ENCODE results near the gene SPOP.
"Not testable (repeated sequence)": the region's sequence is repeated elsewhere in the genome, so short reads cannot be mapped to it uniquely, and the experiment has no call there.

Gene SPOP

GRCh38 chr17:49677933-49678847, at the start of gene SPOP:
Gene SPOP, minus strand, starts transcription at chr17:49678097. Its CDS starts 55,287 bp downstream, at chr17:49622810.
- peak; percentile 94 for DNase-seq

- no peak for DNase-seq
Measured at GRCh38 chr17:49727380-49727779, 49.5 kb upstream of the SPOP start.

DNA sequence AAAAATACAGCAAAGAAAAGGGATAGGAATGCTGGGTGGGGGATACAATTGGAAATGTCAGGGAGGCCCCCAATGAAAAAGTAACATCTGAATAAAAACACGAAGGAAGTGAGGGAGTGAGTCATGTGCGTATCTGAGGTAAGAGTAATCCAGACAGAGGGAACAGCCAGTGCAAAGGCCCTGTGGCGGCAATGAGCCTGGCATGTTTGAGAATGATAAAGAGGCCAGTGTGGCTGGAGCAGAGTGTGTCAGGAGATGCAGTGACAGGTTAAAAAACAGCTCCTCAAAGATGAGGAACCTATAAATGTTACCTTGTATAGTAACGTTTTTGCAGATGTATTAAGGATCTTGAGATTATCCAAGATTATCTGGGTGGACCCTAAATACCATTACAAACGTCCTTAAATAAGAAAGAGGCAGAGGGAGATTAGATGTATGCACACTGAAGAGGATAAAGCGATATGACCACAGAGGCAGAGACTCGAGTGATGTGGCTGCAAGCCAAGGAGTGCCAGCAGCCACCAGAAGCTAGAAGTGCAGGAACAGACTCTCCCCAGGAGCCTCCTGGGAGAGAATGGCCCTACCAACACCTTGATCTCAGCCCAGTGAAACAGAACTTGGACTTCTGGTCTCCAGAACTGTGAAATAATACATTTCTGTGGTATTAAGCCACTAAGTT, 47.7 kb upstream of the SPOP start:
- no peak for DNase-seq

- not testable (repeated sequence) for DNase-seq
Measured at GRCh38 chr17:49724552-49724951, 46.7 kb upstream of the SPOP start.

GRCh38 chr17:49723423-49723822, 45.5 kb upstream of the SPOP start:
- no peak for DNase-seq

DNA sequence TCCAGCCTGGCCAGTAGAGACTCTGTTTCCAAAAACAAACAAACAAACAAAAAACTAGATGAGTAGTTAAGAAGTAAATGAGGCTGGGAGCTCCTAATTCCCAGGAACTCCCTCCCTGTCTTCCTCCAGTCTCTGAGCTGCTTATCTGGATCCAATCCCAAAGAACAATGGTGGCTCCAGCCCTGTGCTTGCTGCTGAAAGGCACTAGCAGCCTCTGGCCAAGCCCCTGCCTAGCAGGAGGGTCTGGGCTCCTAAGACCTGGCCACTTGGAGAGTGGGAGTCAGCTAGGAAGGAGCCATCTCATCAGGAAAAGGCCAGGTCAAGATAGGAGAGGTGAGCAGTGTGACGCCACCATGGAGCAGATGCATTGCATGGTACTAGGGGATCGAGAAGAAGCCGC, 44.2 kb upstream of the SPOP start:
- no peak for DNase-seq

DNA sequence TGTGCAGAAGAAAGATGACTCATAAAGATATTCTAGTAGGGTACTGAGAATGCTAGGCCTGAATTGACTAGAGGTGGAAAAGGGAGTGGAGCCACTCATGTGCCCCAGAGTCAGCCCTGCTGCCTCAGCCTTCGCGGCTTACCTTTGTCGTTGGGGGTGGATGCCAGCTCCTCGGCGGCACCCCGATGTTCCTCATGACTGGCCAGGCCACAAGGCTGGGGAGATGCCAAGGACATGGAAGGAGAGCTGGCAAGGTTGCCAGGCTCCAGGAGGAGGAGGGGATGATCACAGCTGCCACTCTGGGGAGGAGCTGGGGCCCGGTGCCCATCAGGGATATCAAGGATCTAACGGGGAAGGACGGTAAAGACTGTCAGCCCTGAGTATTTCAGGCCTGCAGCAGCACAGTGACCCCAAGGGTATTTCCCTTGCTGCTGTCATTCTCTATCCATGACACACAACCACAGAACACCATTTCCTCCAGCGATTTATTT, 39.5 kb upstream of the SPOP start:
- DNase-seq, result no peak

- no peak for DNase-seq
Measured at GRCh38 chr17:49716668-49717364, 38.9 kb upstream of the SPOP start.

GRCh38 chr17:49715717-49716279, 37.9 kb upstream of the SPOP start:
- no peak for DNase-seq

GRCh38 chr17:49715216-49715615, 37.3 kb upstream of the SPOP start:
- DNase-seq, result no peak

DNA sequence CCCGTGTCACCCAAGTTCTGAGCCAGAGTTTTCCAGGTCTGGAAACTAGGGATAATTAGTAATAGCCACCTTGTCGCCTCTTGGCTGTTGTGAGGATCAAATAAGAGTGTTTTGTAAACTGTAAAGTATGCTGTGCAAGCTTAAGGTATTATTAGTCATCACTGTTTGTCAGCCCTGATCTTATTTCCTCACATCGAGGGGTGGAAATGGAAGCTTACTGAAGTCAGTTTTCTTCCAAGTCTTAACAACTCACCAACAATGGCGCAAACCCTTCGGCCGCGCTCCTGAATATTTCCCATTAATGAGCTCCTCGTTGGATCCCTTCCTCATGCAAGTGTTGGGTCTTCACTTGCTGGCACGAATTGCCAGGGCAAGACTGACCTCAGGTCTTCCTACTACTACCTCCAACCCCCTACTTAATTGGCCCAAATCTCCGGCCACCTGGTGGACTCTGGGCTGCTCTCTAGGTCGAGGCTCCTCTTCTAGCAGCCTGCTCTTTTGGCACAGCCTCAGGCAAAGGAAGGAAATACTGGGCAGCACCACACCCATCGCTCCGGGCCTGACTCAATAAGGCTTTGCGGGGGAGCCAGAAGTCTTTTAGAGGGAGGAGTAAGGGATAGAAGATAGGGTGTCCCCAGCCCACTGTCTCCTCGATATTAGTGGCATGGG, 30.8 kb upstream of the SPOP start:
- DNase-seq, result no peak

GRCh38 chr17:49707608-49708514, 30.0 kb upstream of the SPOP start, which contains the start of gene SLC35B1:
Gene SLC35B1, minus strand, starts transcription at chr17:49707964. Its CDS starts 131 bp downstream, at chr17:49707833.
- peak; percentile 86 for DNase-seq

- no peak for DNase-seq
Measured at GRCh38 chr17:49707246-49707607, 29.3 kb upstream of the SPOP start.

- no peak for DNase-seq
Measured at GRCh38 chr17:49705254-49705653, 27.4 kb upstream of the SPOP start.

DNA sequence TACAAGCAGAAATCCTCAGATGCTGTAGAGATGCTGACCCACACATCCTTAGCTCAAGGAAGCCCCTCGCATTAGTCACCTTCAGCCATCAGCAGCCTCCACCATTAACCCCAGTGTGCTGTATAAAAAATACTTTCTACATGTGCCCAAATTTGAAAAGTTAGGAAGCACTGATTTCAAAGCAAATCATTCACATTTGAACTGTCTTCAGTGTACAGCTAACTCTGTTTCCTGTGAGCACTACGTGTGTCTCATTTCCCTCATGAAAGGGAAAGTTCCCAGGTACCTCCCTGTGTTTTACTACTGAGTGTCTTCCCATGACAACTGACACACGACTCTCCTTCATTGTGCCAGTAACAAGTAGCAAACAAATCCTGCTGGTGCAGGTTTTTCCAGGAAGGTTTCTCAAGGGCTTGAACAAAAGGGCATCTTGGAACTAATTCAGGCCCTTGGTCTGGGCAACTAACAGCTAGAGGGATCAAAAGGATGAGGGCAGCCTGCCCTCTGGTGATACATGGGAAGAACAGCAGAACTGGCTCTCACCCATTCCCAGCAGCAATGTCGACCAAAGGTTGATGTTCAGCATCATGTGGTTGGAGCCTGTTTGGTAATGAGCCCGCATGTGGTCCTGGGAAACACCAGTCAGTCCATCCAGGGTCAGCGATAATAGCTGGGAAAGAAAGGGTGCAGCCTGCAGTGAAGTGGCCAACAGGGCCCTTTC, 25.8 kb upstream of the SPOP start:
- DNase-seq, result peak; percentile 60

GRCh38 chr17:49700960-49701359, 23.1 kb upstream of the SPOP start:
- no peak for DNase-seq

GRCh38 chr17:49699966-49700575, 22.2 kb upstream of the SPOP start:
- DNase-seq, result no peak

- no peak for DNase-seq
Measured at GRCh38 chr17:49698005-49698404, 20.1 kb upstream of the SPOP start.

DNA sequence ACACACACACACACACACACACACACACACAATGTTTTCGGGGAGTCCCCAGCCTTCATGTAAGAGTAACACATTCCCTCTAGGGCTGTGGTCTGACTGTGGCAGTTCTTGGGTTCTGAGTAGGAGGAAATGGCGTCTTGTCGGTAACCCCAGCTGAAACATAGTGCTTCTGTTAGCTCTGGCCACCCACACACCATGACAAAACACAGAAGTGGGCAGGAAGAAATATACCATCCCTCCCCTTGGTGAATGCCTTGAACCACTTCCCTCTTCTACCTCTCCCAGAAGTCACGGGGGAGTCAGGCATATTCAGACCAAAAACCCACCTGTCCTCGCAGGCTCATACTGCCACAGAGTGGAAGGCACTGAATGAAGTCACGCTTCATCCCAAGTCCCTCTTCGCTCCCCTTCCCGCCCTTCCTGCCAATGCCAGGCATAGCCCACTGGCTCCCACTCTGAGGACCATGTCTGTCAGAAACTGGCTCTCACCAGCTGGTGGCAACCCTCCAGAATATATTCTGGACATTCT, 18.4 kb upstream of the SPOP start:
- DNase-seq, result no peak

DNA sequence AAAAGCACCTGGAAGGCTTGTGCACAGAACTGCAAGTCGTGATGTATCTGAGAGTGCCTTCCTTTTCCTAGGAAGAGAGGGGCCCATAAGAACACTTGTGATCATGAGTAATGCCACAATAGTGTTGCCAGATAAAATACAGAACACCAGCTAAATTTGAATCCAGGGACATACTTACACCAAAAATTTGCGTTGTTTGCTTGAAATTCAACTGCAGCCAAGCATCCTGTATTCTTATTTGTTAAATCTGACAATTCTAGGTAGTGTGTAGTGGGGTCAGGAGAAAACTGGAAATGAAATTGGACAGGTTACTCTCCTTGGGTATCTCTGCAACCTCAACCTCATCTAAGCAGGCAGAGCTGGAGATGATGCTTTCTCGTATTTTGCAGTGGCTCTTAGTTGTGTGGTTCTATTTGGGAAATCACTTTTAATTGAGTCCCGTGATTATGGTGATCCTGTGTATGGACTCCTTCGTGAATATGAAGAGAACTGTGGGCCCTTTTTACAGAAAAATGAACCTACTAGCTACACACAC, 17.9 kb upstream of the SPOP start:
- DNase-seq, result no peak

All from NCI-H2029 treated with DMSO at 0.1 percent for 48 hours (cell line).